OCI-LY7 (cell line): ENCODE measurements around the gene RAB5IF. TPM values are rescaled to one million over a fixed set of nuclear protein-coding genes. Genes with fewer than 3 reads are reported as not detected.

Experiments
- BruUV-seq: library from RNA; stranded (reverse); fragments of 400-500 nt; replicated peaks from 2 replicates; lab custom pipeline; 2021; lab: Mats Ljungman, UMichigan
- CTCF ChIA-PET: fragments of 300-600 bp; sonication (Branson Sonifier 250); formaldehyde crosslinking; loops from one replicate; lab custom pipeline; 2022; ENCODE audit warnings: antibody characterized with exemption; ENCODE audit not compliant: unreplicated experiment; lab: Charles Lee
- POLR2A ChIA-PET: fragments of 300-600 bp; sonication (Branson Sonifier 250); formaldehyde crosslinking; loops from one replicate; lab custom pipeline; 2022; ENCODE audit warnings: antibody characterized with exemption; lab: Charles Lee
- DNase-seq: peaks from one replicate; pipeline ENCODE4 v3.0.0-alpha.2; 2015; ENCODE audit warnings: low spot score
- H2AFZ ChIP-seq: fragments of 200-600 bp; sonication (generic), shearing (Covaris generic); 2 replicates; pipeline ENCODE4 v1.6.1; 2014; ENCODE audit warnings: mild to moderate bottlenecking, antibody characterized with exemption, low read length, moderate library complexity
- H3K27ac ChIP-seq: fragments of 200-600 bp; sonication (generic); 2 replicates; pipeline ENCODE4 v1.5.1; 2014; ENCODE audit warnings: mixed run types, low read depth, mild to moderate bottlenecking, moderate library complexity, low read length, inconsistent platforms; ENCODE audit not compliant: poor library complexity, severe bottlenecking
- H3K36me3 ChIP-seq: fragments of 200-600 bp; sonication (generic); 2 replicates; pipeline ENCODE4 v1.6.1; 2014; ENCODE audit warnings: mild to moderate bottlenecking, antibody characterized with exemption, low read length, moderate library complexity, mixed read lengths; ENCODE audit not compliant: insufficient read depth
- H3K4me1 ChIP-seq: fragments of 200-600 bp; sonication (generic); 2 replicates; pipeline ENCODE4 v1.5.1; 2014; ENCODE audit warnings: mild to moderate bottlenecking, low read length; ENCODE audit not compliant: insufficient read depth, poor library complexity, severe bottlenecking
- H3K4me2 ChIP-seq: fragments of 200-600 bp; sonication (generic); 2 replicates; pipeline ENCODE4 v1.6.1; 2014; ENCODE audit warnings: mild to moderate bottlenecking, low read length
- H3K4me3 ChIP-seq: fragments of 200-600 bp; sonication (generic); 2 replicates; pipeline ENCODE4 v1.5.1; 2014; ENCODE audit warnings: mild to moderate bottlenecking, low read depth, low read length; ENCODE audit not compliant: poor library complexity, severe bottlenecking
- H3K79me2 ChIP-seq: fragments of 200-600 bp; sonication (generic); 2 replicates; pipeline ENCODE4 v1.6.1; 2016; ENCODE audit warnings: low read depth, mild to moderate bottlenecking, low read length, moderate library complexity, mixed read lengths; ENCODE audit not compliant: insufficient read depth
- H3K9me2 ChIP-seq: fragments of 200-600 bp; sonication (generic); 2 replicates; pipeline ENCODE4 v1.6.1; 2016; ENCODE audit warnings: mild to moderate bottlenecking, low read length, mixed read lengths; ENCODE audit not compliant: insufficient read depth
- H3K9me3 ChIP-seq: fragments of 200-600 bp; sonication (generic); 2 replicates; pipeline ENCODE4 v1.6.1; 2014; ENCODE audit warnings: mild to moderate bottlenecking, mixed run types, low read length, mixed read lengths
- H4K20me1 ChIP-seq: fragments of 200-600 bp; sonication (generic); 2 replicates; pipeline ENCODE4 v1.6.1; 2014; ENCODE audit warnings: mild to moderate bottlenecking, antibody characterized with exemption, low read length, moderate library complexity, mixed read lengths; ENCODE audit not compliant: insufficient read depth
- EZH2phosphoT487 ChIP-seq: fragments of 200-600 bp; sonication (generic); IDR thresholded peaks from 2 replicates; pipeline ENCODE4 v1.6.1; 2018; ENCODE audit warnings: low read depth, borderline replicate concordance, mild to moderate bottlenecking, mixed run types, antibody characterized with exemption, low read length, moderate library complexity, mixed read lengths
- intact Hi-C: fragments of 100-400 bp; cut with micrococcal nuclease; formaldehyde crosslinking; loops from one replicate; pipeline ENCODE4 v1.10.0; 2022; ENCODE audit not compliant: unreplicated experiment
- total RNA-seq, 2 experiments: library from RNA; depleted of rRNA in 1 of 2; stranded (reverse); fragments of >200 nt in 1 of 2; shearing (Covaris generic) in 1 of 2; gene quantifications; 2 replicates each; pipeline ENCODE4 v1.2.3, GENCODE V29; 2014 to 2022
- TF ChIP-seq, protein P1 (sequence below): fragments of 200-600 bp; sonication (generic); conservative IDR thresholded peaks from 2 replicates; pipeline ENCODE4 v1.5.1; 2014; ENCODE audit warnings: mild to moderate bottlenecking, antibody characterized with exemption, low read length, moderate library complexity, mixed read lengths

RAB5IF gene
- total RNA-seq, 2 experiments from 2014 or later: 66.6 to 94.8 TPM

GRCh38 chr20:36599912-36600345, 5.7 kb upstream of the RAB5IF start:
- ChIA-PET CTCF (no interaction called here), POLR2A (interaction anchor here (0.7 kb wide), 1 partner anchor 70 kb away, joined by 4 read pairs; no protein-coding TSS in a partner anchor)
- Histone ChIP-seq H4K20me1 (no peaks in the 10 kb centered on the region), H3K79me2 (no peaks in the 10 kb centered on the region), H3K4me1 (peaks cover 79% of the 10 kb centered on the region), H3K9me3 (no peaks in the 10 kb centered on the region), H2AFZ (peak overlapping the region; percentile 3; the same call in 1 of the 2 replicates), H3K4me3 (no peak overlapping the region), H3K9me2 (no peaks in the 10 kb centered on the region), H3K27ac (peak overlapping the region; percentile 29), H3K36me3 (peaks cover 14% of the 10 kb centered on the region; the same call in 1 of the 2 replicates), H3K4me2 (peak overlapping the region; percentile 49)
- DNase-seq: peak; percentile 29
- intact Hi-C loops: no loop called here
- TF ChIP-seq, protein P1, sequence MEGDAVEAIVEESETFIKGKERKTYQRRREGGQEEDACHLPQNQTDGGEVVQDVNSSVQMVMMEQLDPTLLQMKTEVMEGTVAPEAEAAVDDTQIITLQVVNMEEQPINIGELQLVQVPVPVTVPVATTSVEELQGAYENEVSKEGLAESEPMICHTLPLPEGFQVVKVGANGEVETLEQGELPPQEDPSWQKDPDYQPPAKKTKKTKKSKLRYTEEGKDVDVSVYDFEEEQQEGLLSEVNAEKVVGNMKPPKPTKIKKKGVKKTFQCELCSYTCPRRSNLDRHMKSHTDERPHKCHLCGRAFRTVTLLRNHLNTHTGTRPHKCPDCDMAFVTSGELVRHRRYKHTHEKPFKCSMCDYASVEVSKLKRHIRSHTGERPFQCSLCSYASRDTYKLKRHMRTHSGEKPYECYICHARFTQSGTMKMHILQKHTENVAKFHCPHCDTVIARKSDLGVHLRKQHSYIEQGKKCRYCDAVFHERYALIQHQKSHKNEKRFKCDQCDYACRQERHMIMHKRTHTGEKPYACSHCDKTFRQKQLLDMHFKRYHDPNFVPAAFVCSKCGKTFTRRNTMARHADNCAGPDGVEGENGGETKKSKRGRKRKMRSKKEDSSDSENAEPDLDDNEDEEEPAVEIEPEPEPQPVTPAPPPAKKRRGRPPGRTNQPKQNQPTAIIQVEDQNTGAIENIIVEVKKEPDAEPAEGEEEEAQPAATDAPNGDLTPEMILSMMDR: no peak
- no TSS peak for BruUV-seq

DNA sequence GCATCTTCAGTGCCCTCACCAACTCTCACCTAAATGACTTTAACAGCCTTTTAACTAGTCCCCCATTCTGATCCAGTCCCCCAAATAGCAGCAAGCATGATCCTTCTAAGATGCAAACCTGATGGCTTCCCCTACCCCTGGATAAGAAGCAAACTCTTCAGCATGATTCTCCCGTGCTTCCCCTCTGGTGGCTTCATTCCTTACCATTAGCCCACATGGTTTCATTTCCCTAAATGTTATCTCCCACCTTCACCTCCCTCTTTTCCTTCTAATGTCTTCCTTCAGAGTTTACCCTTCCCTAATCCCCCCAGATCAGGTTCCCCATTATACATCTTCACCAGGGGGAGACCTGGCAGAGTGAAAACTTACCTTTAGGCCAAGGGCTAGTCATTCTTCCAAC, 4.0 kb upstream of the RAB5IF start:
- Histone ChIP-seq H3K4me3 (no peak overlapping the region), H4K20me1 (peaks cover 6% of the 10 kb centered on the region; the same call in 1 of the 2 replicates), H3K4me2 (no peak overlapping the region), H3K27ac (no peak overlapping the region), H3K36me3 (peaks cover 17% of the 10 kb centered on the region; the same call in 1 of the 2 replicates), H2AFZ (no peak overlapping the region), H3K9me3 (no peaks in the 10 kb centered on the region), H3K9me2 (no peaks in the 10 kb centered on the region), H3K4me1 (peaks cover 69% of the 10 kb centered on the region), H3K79me2 (peaks cover 9% of the 10 kb centered on the region)
- POLR2A ChIA-PET: interaction anchor here (0.7 kb wide), 1 partner anchor 15 kb away, joined by 3 read pairs; no protein-coding TSS in a partner anchor
- no TSS peak for BruUV-seq
- no peak for DNase-seq
- no peak for TF ChIP-seq EZH2phosphoT487
- TF ChIP-seq, protein P1: no peak
- intact Hi-C loops: no loop called here
- CTCF ChIA-PET: no interaction called here

DNA sequence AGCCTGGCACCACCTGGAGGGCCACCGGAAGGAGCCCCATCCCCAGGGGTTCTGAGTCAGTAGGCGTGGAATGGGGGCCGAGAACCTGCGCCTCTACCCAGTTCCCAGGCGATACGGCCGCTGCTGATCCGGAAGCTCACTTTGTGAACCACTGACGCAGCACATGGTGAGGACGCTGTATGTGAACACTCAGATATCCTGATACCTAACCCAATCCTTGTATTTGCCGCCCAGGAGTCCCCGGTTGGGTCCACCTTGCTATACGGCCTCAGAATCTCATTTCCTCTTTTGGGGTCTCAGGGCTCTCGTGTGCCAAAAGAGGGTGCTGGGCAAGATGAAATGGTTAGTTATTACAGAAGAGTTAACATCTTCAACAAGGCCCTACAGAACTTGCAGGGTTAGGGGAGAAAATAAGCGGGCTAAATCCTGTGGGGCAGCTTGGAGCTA, 604 bp upstream of the RAB5IF start:
- H3K27ac ChIP-seq: peak overlapping the region; percentile 89
- no peaks in the 10 kb centered on the region for H3K9me2 ChIP-seq
- POLR2A ChIA-PET: interaction anchor here (0.7 to 2.6 kb wide), 7 partner anchors 10 to 651 kb away, joined by 4 to 22 read pairs (median 7); partner anchors contain the start of gene TGIF2
- peak overlapping the region; percentile 64; the same call in 1 of the 2 replicates for H2AFZ ChIP-seq
- peaks cover 32% of the 10 kb centered on the region for H3K79me2 ChIP-seq
- TF ChIP-seq, protein P1: no peak
- no peak for TF ChIP-seq EZH2phosphoT487
- H4K20me1 ChIP-seq: peaks cover 20% of the 10 kb centered on the region; the same call in 1 of the 2 replicates
- DNase-seq: peak; percentile 92
- peaks cover 34% of the 10 kb centered on the region for H3K36me3 ChIP-seq
- BruUV-seq: no TSS peak
- H3K9me3 ChIP-seq: no peaks in the 10 kb centered on the region
- H3K4me2 ChIP-seq: peak overlapping the region; percentile 81
- CTCF ChIA-PET: interaction anchor here (0.6 to 2.7 kb wide), 4 partner anchors 10 to 34 kb away, joined by 3 to 10 read pairs (median 4); no protein-coding TSS in a partner anchor
- H3K4me3 ChIP-seq: peak overlapping the region; percentile 99
- intact Hi-C loops: loop anchor here (1.0 to 5.0 kb wide), 4 partner anchors 32 to 143 kb away; partner anchors contain the start of gene TGIF2
- H3K4me1 ChIP-seq: peaks cover 49% of the 10 kb centered on the region
